HG03103 (cell line): Measurements from ENCODE around the gene PRKAA1.
"Not testable (repeated sequence)": the region's sequence is repeated elsewhere in the genome, so short reads cannot be mapped to it uniquely, and the experiment has no call there.

Source experiments
- ATAC-seq: cut with Tn5 transposase; IDR thresholded peaks from one replicate; pipeline ENCODE4 v1.9.1; 2021; ENCODE audit warnings: low read depth; ENCODE audit not compliant: unreplicated experiment

PRKAA1 gene

GRCh38 chr5:40736103-40736875 is 61.9 kb downstream of the PRKAA1 start:
- no peak for ATAC-seq

- ATAC-seq: no peak
Observed at GRCh38 chr5:40735609-40736008, 62.6 kb downstream of the PRKAA1 start.

- ATAC-seq: no peak
Observed at GRCh38 chr5:40734986-40735385, 63.2 kb downstream of the PRKAA1 start.

- ATAC-seq: no peak
Observed at GRCh38 chr5:40733879-40734563, 64.2 kb downstream of the PRKAA1 start.

GRCh38 chr5:40733434-40733833 is 64.7 kb downstream of the PRKAA1 start:
- ATAC-seq: no peak

DNA sequence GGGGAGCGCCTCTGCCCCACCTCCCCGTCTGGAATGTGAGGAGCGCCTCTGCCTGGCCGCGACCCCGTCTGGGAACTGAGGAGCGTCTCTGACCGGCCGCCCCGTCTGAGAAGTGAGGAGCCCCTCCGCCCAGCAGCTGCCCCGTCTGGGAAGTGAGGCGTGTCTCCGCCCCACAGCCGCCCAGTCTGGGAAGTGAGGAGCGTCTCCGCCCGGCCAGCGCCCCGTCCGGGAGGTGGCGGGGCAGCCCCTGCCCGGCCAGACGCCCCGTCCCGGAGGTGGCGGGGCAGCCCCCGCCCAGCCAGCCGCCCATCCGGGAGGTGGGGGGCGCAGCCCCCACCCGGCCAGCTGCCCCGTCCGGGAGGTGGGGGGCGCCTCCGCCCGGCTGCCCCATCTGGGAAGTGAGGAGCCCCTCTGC is 75.7 kb downstream of the PRKAA1 start:
- not testable (repeated sequence) for ATAC-seq

DNA sequence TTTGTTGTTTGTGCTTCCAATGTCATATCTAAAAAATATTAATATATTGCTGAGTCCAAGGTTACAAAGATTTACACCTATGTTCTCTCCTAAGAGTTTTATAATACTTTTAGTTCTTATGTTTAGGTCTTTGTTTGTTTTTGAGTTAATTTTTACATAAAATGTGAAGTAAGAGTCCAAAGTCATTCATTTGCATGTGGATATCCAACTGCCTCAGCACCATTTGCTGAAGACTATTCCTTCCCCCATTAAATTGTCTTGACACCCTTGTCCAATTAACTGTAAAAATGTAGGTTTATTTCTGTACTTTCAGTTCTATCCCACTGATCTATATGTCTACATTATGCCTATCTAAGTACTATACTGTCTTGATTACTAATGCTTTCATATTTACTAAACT is 78.1 kb downstream of the PRKAA1 start:
- no peak for ATAC-seq

GRCh38 chr5:40717281-40717680 is 80.9 kb downstream of the PRKAA1 start:
- no peak for ATAC-seq

GRCh38 chr5:40716590-40716989 is 81.6 kb downstream of the PRKAA1 start:
- ATAC-seq: no peak

GRCh38 chr5:40716000-40716399 is 82.2 kb downstream of the PRKAA1 start:
- no peak for ATAC-seq

DNA sequence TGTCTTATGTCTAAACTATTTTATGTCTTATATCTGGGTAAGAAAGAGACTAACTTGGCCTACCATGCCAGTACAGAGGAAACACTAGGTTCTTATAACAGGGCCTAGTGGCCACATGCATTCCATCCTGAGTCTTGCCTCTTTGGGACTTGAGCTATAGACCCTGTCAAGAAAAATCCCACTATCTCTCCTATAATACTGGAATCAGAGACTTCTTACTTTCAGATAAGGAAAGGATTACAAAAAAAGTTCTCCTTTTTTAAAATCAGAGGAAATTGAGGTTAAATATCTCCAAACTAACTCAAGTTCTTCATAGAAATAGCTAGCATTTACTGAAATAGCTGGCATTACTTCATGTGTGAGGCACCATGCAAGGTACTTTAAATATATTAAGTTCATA is 84.2 kb downstream of the PRKAA1 start:
- ATAC-seq: no peak

- not testable (repeated sequence) for ATAC-seq
Observed at GRCh38 chr5:40710575-40710974, 87.6 kb downstream of the PRKAA1 start.
